Measurements from ENCODE around the gene AGRN. TPM values are rescaled to one million over a fixed set of nuclear protein-coding genes. Genes with fewer than 3 reads are reported as not detected.
A peak's percentile ranks its signal among the peaks of the same experiment; 100 is the strongest.
"Not testable (repeated sequence)": the region's sequence is repeated elsewhere in the genome, so short reads cannot be mapped to it uniquely, and the experiment has no call there.

Gene AGRN
- 227 TPM for total RNA-seq

- no peak for DNase-seq (ENCODE audit: low spot score)
Observed at GRCh38 chr1:1020000-1020404, at the start of gene AGRN. Gene AGRN, plus strand, starts transcription at chr1:1020120. Its CDS starts 53 bp downstream, at chr1:1020173.

DNA sequence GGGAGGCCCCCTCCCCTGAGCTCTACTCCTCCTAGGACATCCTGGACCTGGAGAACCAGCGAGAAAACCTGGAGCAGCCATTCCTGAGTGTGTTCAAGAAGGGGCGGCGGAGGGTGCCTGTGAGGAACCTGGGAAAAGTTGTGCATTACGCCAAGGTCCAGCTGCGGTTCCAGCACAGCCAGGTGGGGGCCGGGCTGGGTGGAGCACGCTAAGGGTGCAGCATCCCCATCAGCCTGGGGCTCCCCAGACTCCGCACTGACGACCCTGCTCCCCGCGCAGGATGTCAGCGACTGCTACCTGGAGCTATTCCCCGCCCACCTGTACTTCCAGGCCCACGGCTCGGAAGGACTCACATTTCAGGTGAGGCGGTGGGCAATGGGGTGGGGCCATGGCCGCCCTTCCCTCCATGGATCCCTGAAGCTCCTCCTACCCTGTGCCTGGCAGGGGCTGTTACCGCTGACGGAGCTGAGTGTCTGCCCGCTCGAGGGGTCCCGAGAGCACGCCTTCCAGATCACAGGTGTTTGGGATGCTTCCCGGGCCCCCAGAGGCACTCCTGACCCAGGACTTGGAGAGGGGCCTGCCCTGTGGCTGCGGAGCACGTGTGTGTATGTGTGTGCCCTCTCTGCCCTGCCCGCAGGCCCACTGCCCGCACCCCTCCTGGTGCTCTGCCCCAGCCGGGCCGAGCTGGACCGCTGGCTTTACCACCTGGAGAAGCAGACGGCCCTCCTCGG is 49.5 kb upstream of the AGRN start:
- DNase-seq (ENCODE audit: low spot score), result no peak

GRCh38 chr1:970973-971730 is 48.8 kb upstream of the AGRN start:
- peak; percentile 85 for DNase-seq (ENCODE audit: low spot score)

DNA sequence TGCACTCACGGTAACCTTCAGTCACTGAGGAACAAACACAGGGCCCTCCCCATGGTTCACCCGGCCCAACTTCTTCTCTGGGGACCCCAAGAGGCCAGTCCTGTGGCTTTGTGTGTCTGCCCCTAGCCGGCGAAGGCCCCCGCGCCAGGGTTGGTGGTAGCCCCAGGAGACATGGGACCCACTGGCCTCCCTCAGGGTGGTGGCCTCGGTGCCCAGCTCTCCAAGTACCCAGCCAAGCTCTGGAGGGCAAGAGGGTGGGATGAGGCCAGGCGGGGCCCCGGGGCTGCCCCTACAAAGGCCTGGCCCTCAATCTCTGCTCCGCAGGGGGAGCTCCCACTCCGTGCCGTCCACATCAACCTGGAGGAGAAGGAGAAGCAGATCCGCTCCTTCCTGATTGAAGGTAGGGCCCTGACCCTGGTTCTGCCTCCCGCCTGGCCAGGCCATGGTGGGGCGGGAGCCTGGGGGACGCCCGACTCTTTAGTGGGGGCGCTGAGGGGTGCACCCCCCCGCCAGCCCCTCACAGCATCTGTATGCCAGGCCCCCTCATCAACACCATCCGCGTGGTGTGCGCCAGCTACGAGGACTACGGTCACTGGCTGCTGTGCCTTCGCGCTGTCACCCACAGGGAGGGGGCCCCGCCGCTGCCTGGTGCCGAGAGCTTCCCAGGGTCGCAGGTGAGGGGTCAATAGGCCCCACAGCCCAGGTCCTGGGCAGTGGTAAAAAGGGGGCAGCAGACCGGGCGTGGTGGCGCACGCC is 48.0 kb upstream of the AGRN start:
- no peak for DNase-seq (ENCODE audit: low spot score)

DNA sequence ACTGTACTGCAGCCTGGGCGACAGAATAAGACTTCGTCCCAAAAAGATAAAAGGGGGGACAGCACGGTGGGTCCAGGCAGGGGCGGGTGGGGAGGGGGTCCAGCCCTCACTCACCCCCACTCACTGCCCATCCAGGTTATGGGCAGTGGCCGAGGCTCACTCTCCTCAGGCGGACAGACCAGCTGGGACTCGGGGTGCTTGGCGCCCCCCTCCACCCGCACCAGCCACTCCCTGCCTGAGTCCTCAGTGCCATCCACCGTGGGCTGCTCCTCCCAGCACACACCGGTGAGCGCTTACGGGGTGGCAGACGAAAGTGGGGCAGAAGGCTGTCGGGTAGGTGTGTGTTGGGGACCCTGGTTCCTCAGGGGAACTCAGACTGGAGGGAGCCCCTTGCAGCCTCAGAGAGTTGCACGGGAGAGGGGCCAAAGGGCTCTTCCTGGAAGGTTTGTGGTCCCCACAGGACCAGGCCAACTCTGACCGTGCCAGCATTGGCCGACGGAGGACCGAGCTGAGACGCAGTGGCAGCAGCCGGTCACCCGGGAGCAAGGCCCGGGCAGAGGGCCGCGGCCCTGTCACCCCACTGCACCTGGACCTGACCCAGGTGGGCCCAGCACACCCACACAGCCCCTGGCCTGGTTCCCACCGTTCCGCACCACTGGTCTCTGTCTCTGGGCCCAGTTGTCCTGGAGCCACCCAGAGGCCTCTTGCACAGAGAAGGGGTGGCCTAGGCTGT is 47.0 kb upstream of the AGRN start:
- no peak for DNase-seq (ENCODE audit: low spot score)

GRCh38 chr1:973459-974292 is 46.2 kb upstream of the AGRN start:
- DNase-seq (ENCODE audit: low spot score), result no peak

DNA sequence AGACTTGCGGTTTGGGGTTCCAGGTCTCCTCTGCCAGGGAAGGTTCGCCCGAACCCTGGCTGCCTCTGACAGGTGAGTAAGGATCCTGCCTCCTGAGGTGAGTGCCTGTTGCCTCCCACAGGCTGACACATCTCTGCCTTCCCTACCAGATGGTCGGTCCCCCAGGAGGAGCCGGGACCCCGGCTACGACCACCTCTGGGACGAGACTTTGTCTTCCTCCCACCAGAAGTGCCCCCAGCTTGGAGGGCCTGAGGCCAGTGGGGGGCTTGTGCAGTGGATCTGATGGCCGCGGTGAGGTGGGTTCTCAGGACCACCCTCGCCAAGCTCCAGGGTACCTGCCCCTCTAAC is 45.7 kb upstream of the AGRN start:
- no peak for DNase-seq (ENCODE audit: low spot score)

DNA sequence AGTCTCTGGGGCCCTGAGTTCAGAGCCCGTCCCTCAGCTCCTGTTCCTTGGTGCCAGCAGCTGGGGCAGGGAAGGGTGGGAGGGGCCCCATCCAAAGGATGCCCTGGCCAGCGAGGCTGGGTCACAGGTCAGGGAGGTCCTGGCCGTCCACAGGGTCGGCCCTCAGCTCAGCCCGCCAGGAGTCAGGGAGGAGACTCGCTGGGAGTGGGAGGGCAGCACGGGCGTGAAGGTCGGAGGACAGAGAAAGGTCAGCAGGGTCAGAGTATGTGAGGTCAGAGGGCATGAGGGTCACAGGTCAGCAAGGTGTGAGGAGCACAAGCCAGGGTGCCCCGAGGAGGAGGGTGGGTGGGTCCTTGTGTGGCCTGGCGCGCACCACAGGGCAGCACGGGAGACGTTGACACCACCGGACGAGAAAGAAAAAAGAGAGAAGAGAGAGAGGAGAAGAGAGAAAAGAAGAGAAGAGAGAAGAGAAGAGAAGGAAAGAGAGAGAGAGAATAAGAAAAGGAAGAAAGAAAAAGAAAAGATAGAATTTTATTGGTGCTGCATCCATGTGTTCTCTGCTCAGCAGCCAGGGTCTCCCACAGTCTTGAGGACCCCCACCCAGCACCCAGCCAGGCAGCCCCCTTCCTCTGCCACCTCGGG is 45.1 kb upstream of the AGRN start:
- no peak for DNase-seq (ENCODE audit: low spot score)

DNA sequence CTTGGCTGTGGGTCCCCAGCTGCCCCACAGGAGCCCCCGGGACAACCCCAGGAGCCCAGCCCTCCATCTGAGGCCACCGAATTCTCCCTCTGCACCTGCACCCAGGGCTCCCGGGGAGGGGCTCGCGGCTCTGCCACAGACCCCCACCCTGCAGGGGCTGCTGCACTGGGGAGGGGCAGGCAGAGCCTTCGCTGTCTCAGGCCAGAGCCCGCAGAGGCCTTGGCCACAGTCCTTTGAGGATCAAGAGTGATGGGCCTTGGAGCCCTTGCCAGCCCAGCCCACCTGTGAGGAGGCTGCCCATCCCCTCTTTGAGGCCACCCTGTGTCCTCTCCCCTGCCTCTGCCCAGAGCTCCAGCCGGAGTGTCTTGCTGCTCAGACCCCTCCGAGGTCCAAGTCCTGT is 44.6 kb upstream of the AGRN start:
- DNase-seq (ENCODE audit: low spot score), result no peak

- DNase-seq (ENCODE audit: low spot score), result no peak
Observed at GRCh38 chr1:975896-976683, 43.8 kb upstream of the AGRN start.

GRCh38 chr1:976791-977190 is 43.1 kb upstream of the AGRN start:
- not testable (repeated sequence) for DNase-seq (ENCODE audit: low spot score)

DNA sequence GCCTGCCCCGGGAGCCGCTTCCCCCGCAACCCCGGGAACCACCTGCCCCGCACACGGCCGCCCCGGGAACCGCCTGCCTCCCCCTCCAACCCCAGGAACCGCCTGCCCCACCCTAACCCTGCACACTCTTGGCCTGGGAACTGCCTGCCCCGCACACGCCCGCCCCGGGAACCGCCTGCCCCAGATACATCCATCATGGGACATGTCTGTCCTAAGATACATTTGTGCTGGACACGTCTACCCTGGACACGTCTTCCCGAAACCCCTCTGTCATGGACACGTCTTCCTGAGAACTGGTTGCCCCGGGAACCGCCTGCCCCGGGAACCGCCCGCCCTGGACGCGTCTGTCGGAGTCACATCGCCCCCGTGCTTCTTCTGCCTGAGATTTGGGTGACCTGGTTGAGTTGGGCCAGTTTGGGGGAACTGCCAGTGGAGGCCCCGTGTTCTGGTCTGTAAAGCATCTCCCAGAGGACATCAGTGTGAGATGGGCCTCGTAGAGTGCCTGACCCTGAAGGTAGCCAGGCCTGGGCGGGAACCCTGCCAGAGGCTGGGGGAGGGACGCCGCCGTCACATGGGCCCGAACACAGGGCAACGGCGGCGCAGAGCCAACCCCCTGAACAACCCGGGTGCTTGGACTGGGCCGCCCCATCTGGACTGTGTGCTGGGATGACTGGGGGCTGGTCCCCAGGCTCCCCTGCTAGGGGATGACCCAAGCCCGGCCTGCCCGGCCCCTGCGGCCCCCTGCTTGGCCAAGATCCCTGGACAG is 41.7 kb upstream of the AGRN start:
- DNase-seq (ENCODE audit: low spot score), result no peak

- no peak for DNase-seq (ENCODE audit: low spot score)
Observed at GRCh38 chr1:978835-979743, 40.8 kb upstream of the AGRN start.

DNA sequence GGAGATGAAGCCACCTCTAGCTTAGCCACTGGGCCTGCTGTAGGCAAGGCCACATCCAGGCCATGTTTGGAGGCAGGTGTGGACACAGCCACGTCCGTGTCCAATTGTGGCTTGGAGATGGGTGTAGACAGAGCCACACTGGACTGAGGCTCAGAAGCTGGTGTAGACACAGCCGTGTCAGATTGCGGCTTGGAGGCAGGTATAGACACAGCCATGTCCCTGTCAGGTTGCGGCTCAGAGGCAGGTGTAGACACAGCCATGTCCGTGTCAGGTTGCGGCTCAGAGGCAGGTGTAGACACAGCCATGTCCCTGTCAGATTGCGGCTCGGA is 40.2 kb upstream of the AGRN start:
- DNase-seq (ENCODE audit: low spot score), result no peak

- no peak for DNase-seq (ENCODE audit: low spot score)
Observed at GRCh38 chr1:980137-980571, 39.8 kb upstream of the AGRN start.

DNA sequence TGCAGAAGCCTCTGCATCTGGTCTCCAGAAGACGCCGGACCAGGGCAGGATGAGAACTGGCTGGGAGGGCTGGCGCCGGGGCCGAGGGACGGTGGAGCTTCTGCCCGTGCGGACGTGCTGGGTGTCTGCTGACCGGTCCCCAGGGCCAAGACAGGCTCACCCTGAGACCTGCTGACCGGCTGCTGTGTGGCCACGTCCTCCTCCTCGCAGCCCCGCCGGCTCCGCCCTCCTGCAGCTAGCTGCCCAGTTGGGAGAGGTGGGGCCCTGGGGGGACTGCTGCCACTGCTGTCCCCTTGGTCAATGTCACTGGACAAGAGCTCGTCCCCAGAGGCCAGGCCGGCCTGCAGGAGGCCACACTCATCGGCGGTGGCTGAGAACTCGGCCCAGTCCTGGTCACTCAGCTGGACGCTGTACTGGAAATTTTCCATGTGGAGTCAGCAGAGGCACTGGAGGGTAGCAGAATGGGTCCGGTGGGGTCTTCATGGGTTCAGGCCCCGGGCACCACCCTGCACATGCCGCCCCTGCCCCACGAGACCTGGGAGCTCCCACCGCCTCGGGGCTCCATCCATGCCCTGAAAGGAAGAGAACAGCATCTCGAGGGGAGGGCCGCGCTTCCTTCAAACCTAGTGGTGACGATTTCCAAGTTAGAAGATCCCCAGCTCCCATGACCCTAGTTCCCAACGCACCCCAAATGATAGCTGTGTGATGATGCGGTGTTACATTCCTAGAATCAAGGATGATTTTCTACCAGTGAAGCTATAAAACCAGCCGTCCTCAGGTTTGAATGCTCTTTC is 39.1 kb upstream of the AGRN start:
- DNase-seq (ENCODE audit: low spot score), result no peak

DNA sequence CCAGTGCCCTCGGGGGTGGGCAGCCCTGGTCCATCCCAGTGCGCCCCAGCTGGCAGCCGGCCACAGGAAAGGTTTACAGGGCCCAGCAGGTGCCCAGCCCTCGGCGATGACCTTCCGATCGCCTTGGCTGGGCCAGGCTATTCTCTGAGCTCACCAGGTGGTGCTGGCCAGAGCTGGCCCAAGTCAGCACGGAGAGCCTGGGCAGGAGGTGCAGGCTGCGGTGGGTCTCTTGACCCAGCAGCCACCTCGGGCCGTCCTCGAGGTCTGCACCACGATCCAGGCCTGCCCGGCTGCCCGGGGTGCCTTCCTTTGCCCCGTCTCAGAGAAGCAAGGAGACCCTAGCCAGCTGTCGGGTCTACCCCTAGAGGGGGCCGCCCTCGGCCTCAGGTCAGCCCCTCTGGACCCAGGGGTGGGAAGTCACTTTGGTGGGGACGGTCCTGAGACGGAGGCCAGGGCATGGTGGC is 38.4 kb upstream of the AGRN start:
- DNase-seq (ENCODE audit: low spot score), result no peak

Measured in ureter (tissue), 1 donor.